SK-N-SH treated with all-trans-retinoic acid at 6 μM for 48 hours (cell line): Measurements from ENCODE around the gene HOXC10.

ENCODE experiments used
- ATAC-seq: fragments of 200-7000 bp; cut with Tn5 transposase; 3 replicates; pipeline ENCODE4 v1.9.1; 2020; ENCODE audit warnings: mild to moderate bottlenecking, moderate library complexity
- ARNTL ChIP-seq: fragments of 450-650 bp; formaldehyde crosslinking; IDR thresholded peaks from 2 replicates; pipeline ENCODE4 v1.5.0; 2020; ENCODE audit warnings: low read depth, mild to moderate bottlenecking, moderate library complexity, borderline replicate concordance
- BACH2 ChIP-seq: fragments of 250-450 bp; sonication (Bioruptor Pico); IDR thresholded peaks from 2 replicates; pipeline ENCODE4 v1.9.0; 2021; ENCODE audit warnings: mild to moderate bottlenecking, borderline replicate concordance
- CSDC2 ChIP-seq: fragments of 250-450 bp; sonication (Bioruptor Pico); IDR thresholded peaks from 2 replicates; pipeline ENCODE4 v1.5.0; 2020; ENCODE audit warnings: mild to moderate bottlenecking, moderate library complexity
- ESRRG ChIP-seq: fragments of 250-450 bp; sonication (Bioruptor Pico); IDR thresholded peaks from 2 replicates; pipeline ENCODE4 v1.6.1; 2021; ENCODE audit warnings: mild to moderate bottlenecking
- GLIS3 ChIP-seq: fragments of 250-450 bp; sonication (Bioruptor Pico); IDR thresholded peaks from 2 replicates; pipeline ENCODE4 v1.5.0; 2020; ENCODE audit warnings: mild to moderate bottlenecking, moderate library complexity
- ISL1 ChIP-seq: fragments of 250-450 bp; sonication (Bioruptor Pico); IDR thresholded peaks from 2 replicates; pipeline ENCODE4 v2.1.2; 2022; ENCODE audit warnings: mild to moderate bottlenecking, moderate library complexity
- OSR1 ChIP-seq: fragments of 250-450 bp; sonication (Bioruptor Pico); IDR thresholded peaks from 2 replicates; pipeline ENCODE4 v1.8.0; 2022; ENCODE audit warnings: moderate library complexity, mild to moderate bottlenecking, inconsistent platforms
- RARB ChIP-seq: fragments of 250-450 bp; sonication (Bioruptor Pico); IDR thresholded peaks from 2 replicates; pipeline ENCODE4 v1.8.0; 2021; ENCODE audit warnings: mild to moderate bottlenecking, moderate library complexity
- TCF4 ChIP-seq: fragments of 250-450 bp; sonication (Bioruptor Pico); IDR thresholded peaks from 2 replicates; pipeline ENCODE4 v1.8.0; 2021; ENCODE audit warnings: mild to moderate bottlenecking, moderate library complexity, borderline replicate concordance
- TOX ChIP-seq: fragments of 250-450 bp; sonication (Bioruptor Pico); IDR thresholded peaks from 2 replicates; pipeline ENCODE4 v1.8.0; 2021; ENCODE audit warnings: mild to moderate bottlenecking, moderate library complexity, borderline replicate concordance
- ZC3H10 ChIP-seq: fragments of 250-450 bp; sonication (Bioruptor Pico); IDR thresholded peaks from 2 replicates; pipeline ENCODE4 v1.5.1; 2021; ENCODE audit warnings: mild to moderate bottlenecking, moderate library complexity
- ZFP3 ChIP-seq: fragments of 250-450 bp; sonication (Bioruptor Pico); IDR thresholded peaks from 2 replicates; pipeline ENCODE4 v1.5.0; 2020; ENCODE audit warnings: mild to moderate bottlenecking, moderate library complexity
- ZFP30 ChIP-seq: fragments of 450-650 bp; formaldehyde crosslinking; IDR thresholded peaks from 2 replicates; pipeline ENCODE4 v1.5.0; 2022; ENCODE audit warnings: mild to moderate bottlenecking, moderate library complexity
- ZNF565 ChIP-seq: fragments of 450-650 bp; formaldehyde crosslinking; conservative IDR thresholded peaks from 2 replicates; pipeline ENCODE4 v1.5.0; 2020; ENCODE audit warnings: low read depth, mild to moderate bottlenecking, moderate library complexity
- ZNF8 ChIP-seq: fragments of 450-650 bp; formaldehyde crosslinking; IDR thresholded peaks from 2 replicates; pipeline ENCODE4 v1.5.0; 2020; ENCODE audit warnings: mild to moderate bottlenecking, moderate library complexity
- TF ChIP-seq, protein P1 (sequence below): fragments of 250-450 bp; sonication (Bioruptor Pico); IDR thresholded peaks from 2 replicates; pipeline ENCODE4 v1.5.1; 2020; ENCODE audit warnings: low read depth, mild to moderate bottlenecking, moderate library complexity
- TF ChIP-seq, protein P2 (sequence below): fragments of 250-450 bp; sonication (Bioruptor Pico); IDR thresholded peaks from 2 replicates; pipeline ENCODE4 v1.8.0; 2021; ENCODE audit warnings: low read depth, mild to moderate bottlenecking, moderate library complexity, borderline replicate concordance
- TF ChIP-seq, protein P3 (sequence below): fragments of 250-450 bp; sonication (Bioruptor Pico); IDR thresholded peaks from 2 replicates; pipeline ENCODE4 v1.5.1; 2021; ENCODE audit warnings: mild to moderate bottlenecking, moderate library complexity
- TF ChIP-seq, protein P4 (sequence below): fragments of 250-450 bp; sonication (Bioruptor Pico); IDR thresholded peaks from 2 replicates; pipeline ENCODE4 v1.5.0; 2020; ENCODE audit warnings: mild to moderate bottlenecking, moderate library complexity

HOXC10 gene

DNA sequence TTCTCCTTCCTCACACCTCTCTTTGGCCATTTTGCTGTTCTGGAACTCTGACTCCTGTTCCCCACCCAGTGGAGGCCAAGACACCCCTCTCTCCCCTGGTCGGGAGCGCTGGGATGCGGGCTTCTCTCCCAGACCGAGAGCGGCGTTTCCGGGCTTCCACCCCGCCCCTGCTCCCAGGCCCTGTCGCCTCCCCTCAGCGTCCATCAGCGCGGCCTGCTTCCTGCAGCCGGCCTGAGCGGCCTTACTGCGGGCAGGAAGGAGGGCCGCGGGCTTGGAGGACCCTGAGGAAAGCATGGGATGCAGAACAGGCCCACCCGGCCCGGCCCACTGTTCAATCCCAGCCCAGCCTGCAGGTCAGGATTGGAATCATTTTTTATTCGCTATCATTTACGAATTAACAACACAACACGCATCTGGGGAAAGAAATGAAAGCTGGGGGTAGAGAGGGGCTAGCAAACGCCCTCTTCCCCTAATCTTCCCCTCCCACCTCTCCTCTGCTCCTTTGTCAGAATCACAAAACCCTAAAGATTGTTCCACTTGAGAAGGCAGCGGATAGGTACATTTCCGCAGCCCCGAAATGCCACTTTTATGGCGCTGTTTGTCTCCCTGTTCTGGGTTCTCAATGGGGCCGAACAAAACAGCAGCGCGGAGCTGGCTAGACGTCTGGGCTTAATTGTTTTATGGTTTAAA lies 20.0 kb downstream of the HOXC10 start:
- no peak for ATAC-seq
- TF ChIP-seq CSDC2 (no peak), ZFP30 (CRISPR knock-in tag) (no peak), ZFP3 (CRISPR knock-in tag) (no peak), OSR1 (CRISPR knock-in tag) (no peak), GLIS3 (no peak), ZNF565 (CRISPR knock-in tag) (no peak), ESRRG (CRISPR knock-in tag) (no peak), ZNF8 (CRISPR knock-in tag) (no peak), TOX (CRISPR knock-in tag) (no peak), BACH2 (CRISPR knock-in tag) (no peak), ZC3H10 (CRISPR knock-in tag) (no peak)
- TF ChIP-seq, protein P1, sequence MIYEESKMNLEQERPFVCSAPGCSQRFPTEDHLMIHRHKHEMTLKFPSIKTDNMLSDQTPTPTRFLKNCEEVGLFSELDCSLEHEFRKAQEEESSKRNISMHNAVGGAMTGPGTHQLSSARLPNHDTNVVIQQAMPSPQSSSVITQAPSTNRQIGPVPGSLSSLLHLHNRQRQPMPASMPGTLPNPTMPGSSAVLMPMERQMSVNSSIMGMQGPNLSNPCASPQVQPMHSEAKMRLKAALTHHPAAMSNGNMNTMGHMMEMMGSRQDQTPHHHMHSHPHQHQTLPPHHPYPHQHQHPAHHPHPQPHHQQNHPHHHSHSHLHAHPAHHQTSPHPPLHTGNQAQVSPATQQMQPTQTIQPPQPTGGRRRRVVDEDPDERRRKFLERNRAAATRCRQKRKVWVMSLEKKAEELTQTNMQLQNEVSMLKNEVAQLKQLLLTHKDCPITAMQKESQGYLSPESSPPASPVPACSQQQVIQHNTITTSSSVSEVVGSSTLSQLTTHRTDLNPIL (CRISPR knock-in tag) = no peak
- TF ChIP-seq, protein P2, sequence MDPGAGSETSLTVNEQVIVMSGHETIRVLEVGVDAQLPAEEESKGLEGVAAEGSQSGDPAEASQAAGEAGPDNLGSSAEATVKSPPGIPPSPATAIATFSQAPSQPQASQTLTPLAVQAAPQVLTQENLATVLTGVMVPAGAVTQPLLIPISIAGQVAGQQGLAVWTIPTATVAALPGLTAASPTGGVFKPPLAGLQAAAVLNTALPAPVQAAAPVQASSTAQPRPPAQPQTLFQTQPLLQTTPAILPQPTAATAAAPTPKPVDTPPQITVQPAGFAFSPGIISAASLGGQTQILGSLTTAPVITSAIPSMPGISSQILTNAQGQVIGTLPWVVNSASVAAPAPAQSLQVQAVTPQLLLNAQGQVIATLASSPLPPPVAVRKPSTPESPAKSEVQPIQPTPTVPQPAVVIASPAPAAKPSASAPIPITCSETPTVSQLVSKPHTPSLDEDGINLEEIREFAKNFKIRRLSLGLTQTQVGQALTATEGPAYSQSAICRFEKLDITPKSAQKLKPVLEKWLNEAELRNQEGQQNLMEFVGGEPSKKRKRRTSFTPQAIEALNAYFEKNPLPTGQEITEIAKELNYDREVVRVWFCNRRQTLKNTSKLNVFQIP (CRISPR knock-in tag) = no peak
- TF ChIP-seq, protein P3, sequence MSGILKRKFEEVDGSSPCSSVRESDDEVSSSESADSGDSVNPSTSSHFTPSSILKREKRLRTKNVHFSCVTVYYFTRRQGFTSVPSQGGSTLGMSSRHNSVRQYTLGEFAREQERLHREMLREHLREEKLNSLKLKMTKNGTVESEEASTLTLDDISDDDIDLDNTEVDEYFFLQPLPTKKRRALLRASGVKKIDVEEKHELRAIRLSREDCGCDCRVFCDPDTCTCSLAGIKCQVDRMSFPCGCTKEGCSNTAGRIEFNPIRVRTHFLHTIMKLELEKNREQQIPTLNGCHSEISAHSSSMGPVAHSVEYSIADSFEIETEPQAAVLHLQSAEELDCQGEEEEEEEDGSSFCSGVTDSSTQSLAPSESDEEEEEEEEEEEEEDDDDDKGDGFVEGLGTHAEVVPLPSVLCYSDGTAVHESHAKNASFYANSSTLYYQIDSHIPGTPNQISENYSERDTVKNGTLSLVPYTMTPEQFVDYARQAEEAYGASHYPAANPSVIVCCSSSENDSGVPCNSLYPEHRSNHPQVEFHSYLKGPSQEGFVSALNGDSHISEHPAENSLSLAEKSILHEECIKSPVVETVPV (CRISPR knock-in tag) = no peak

DNA sequence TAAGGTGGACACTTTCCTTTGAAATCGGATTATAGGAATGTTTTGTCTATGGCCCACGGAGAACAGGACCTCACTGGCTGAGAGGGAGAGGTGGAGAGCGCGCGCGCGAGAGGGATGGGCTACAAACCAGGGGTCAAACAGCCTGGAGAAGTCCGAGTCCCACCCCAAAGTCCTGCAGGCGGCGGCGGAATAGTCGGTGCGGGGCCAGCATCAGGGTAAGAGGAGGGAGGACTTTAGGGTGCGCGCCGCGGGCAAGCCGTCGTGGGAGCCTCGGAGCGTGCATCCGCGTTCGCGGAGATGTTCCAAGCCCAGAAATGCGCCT lies 20.5 kb downstream of the HOXC10 start:
- TF ChIP-seq ZNF8 (CRISPR knock-in tag) (no peak), ESRRG (CRISPR knock-in tag) (no peak), TOX (CRISPR knock-in tag) (no peak), ARNTL (CRISPR knock-in tag) (no peak), BACH2 (CRISPR knock-in tag) (no peak), ISL1 (no peak), ZNF565 (CRISPR knock-in tag) (no peak), RARB (CRISPR knock-in tag) (no peak), TCF4 (CRISPR knock-in tag) (no peak)
- TF ChIP-seq, protein P2 (CRISPR knock-in tag) = no peak
- TF ChIP-seq, protein P1 (CRISPR knock-in tag) = no peak
- TF ChIP-seq, protein P4, sequence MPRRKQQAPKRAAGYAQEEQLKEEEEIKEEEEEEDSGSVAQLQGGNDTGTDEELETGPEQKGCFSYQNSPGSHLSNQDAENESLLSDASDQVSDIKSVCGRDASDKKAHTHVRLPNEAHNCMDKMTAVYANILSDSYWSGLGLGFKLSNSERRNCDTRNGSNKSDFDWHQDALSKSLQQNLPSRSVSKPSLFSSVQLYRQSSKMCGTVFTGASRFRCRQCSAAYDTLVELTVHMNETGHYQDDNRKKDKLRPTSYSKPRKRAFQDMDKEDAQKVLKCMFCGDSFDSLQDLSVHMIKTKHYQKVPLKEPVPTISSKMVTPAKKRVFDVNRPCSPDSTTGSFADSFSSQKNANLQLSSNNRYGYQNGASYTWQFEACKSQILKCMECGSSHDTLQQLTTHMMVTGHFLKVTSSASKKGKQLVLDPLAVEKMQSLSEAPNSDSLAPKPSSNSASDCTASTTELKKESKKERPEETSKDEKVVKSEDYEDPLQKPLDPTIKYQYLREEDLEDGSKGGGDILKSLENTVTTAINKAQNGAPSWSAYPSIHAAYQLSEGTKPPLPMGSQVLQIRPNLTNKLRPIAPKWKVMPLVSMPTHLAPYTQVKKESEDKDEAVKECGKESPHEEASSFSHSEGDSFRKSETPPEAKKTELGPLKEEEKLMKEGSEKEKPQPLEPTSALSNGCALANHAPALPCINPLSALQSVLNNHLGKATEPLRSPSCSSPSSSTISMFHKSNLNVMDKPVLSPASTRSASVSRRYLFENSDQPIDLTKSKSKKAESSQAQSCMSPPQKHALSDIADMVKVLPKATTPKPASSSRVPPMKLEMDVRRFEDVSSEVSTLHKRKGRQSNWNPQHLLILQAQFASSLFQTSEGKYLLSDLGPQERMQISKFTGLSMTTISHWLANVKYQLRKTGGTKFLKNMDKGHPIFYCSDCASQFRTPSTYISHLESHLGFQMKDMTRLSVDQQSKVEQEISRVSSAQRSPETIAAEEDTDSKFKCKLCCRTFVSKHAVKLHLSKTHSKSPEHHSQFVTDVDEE (CRISPR knock-in tag) = no peak
- no peak for ATAC-seq
